Activated T-cell treated with anti-CD3 and anti-CD28 coated beads for 1 hour (primary cell): ENCODE results near the gene RTL10.

Experiments
- DNase-seq: peaks from one replicate; pipeline ENCODE4 v3.0.0-alpha.2; 2020; ENCODE audit warnings: low read depth

Gene RTL10

GRCh38 chr22:19863571-19863970 is 8.9 kb upstream of the RTL10 start:
- no peak for DNase-seq

- no peak for DNase-seq
Measured at GRCh38 chr22:19862619-19863246, 8.1 kb upstream of the RTL10 start.

- DNase-seq = no peak
Measured at GRCh38 chr22:19859861-19860510, 5.3 kb upstream of the RTL10 start.

- no peak for DNase-seq
Measured at GRCh38 chr22:19857382-19857781, 2.7 kb upstream of the RTL10 start.

GRCh38 chr22:19855504-19856409 is 1.1 kb upstream of the RTL10 start:
- DNase-seq = peak; percentile 30

- DNase-seq = no peak
Measured at GRCh38 chr22:19853879-19854777, 546 bp downstream of the RTL10 start.

- no peak for DNase-seq
Measured at GRCh38 chr22:19853058-19853878, 1.4 kb downstream of the RTL10 start.

GRCh38 chr22:19852177-19852781 is 2.4 kb downstream of the RTL10 start:
- no peak for DNase-seq

- DNase-seq = no peak
Measured at GRCh38 chr22:19851291-19852176, 3.1 kb downstream of the RTL10 start.

GRCh38 chr22:19850763-19851109 is 3.9 kb downstream of the RTL10 start:
- no peak for DNase-seq

GRCh38 chr22:19849835-19850762 is 4.6 kb downstream of the RTL10 start:
- DNase-seq = no peak

GRCh38 chr22:19848298-19849224 is 6.1 kb downstream of the RTL10 start:
- no peak for DNase-seq

- no peak for DNase-seq
Measured at GRCh38 chr22:19847345-19847632, 7.4 kb downstream of the RTL10 start.

- no peak for DNase-seq
Measured at GRCh38 chr22:19846620-19847344, 7.9 kb downstream of the RTL10 start.

- no peak for DNase-seq
Measured at GRCh38 chr22:19845054-19845722, 9.5 kb downstream of the RTL10 start.

GRCh38 chr22:19844377-19845053 is 10.2 kb downstream of the RTL10 start:
- no peak for DNase-seq
